Heart right ventricle (tissue), 16 donors: ENCODE measurements around the gene UST. TPM values are rescaled to one million over a fixed set of nuclear protein-coding genes. Genes with fewer than 3 reads are reported as not detected.

Source experiments
- ATAC-seq, 8 donors: fragments of 200-7000 bp; cut with Tn5 transposase; one replicate each; pipeline ENCODE4 v1.9.1; 2020; ENCODE audit warnings: mild to moderate bottlenecking in 8 of 8, moderate library complexity in 8 of 8, moderate number of reproducible peaks in 1 of 8
- DNase-seq, 2 donors: peaks; one replicate each; pipeline ENCODE4 v3.0.0-alpha.2; 2020
- H3K27ac ChIP-seq, 10 donors: fragments of 200-600 bp; sonication (generic) in 2 of 10; one replicate each; pipeline versions ENCODE4 v1.5.0 to v1.8.0; 2020 to 2022; ENCODE audit warnings: mild to moderate bottlenecking in 3 of 10
- H3K27me3 ChIP-seq, 7 donors: fragments of 200-600 bp; one replicate each; pipeline ENCODE4 v1.8.0; 2021 to 2022; ENCODE audit warnings: mild to moderate bottlenecking in 2 of 7
- H3K36me3 ChIP-seq, 9 donors: fragments of 200-600 bp; sonication (generic) in 1 of 9; one replicate each; pipeline versions ENCODE4 v1.5.0 to v1.8.0; 2020 to 2022; ENCODE audit warnings: mild to moderate bottlenecking in 2 of 9
- H3K4me1 ChIP-seq, 9 donors: fragments of 200-600 bp; sonication (generic) in 1 of 9; one replicate each; pipeline versions ENCODE4 v1.5.0 to v1.8.0; 2020 to 2022; ENCODE audit warnings: mild to moderate bottlenecking in 4 of 9
- H3K4me3 ChIP-seq, 10 donors: fragments of 200-600 bp; sonication (generic) in 2 of 10; one replicate each; pipeline versions ENCODE4 v1.5.0 to v1.8.0; 2020 to 2022; ENCODE audit warnings: mild to moderate bottlenecking in 7 of 10, moderate library complexity in 2 of 10
- H3K9me3 ChIP-seq, 11 donors: fragments of 200-600 bp in 10 of 11; sonication (generic) in 2 of 11; one replicate each; pipeline versions ENCODE4 v1.5.0 to v1.8.0; 2013 to 2022; ENCODE audit warnings: mild to moderate bottlenecking in 2 of 11, control low read depth in 1 of 11, moderate library complexity in 1 of 11
- WGBS, 2 donors: extraction: QIAGEN DNeasy Blood & Tissue Kit; methylation state at CpG; one replicate each; pipeline ENCODE4 v1.1.7; 2013; ENCODE audit warnings: inconsistent platforms in 1 of 2; 5-methylcytosine and 5-hydroxymethylcytosine counted together
- intact Hi-C, 10 donors: fragments of 100-400 bp; cut with DNase I; formaldehyde crosslinking; loops; one replicate each; pipeline versions ENCODE4 v1.11.1 to v1.14.2; 2022
- polyA plus RNA-seq, 2 donors: library from polyadenylated mRNA; stranded (reverse); fragments of 200-250 nt; gene quantifications; one replicate each; pipeline ENCODE4 v1.2.3, GENCODE V29; 2013
- total RNA-seq, 10 donors: library from RNA; stranded (reverse); fragmentation: NEBNext Ultra II Directional in 3 of 10; extraction: Animal tissue kit (Norgen Biotek cat#: 25700) in 3 of 10; gene quantifications; one replicate each; pipeline versions ENCODE4 v1.2.1 to v1.2.4, GENCODE V29; 2021 to 2023
- TF ChIP-seq, protein P1 (sequence below), 9 donors: fragments of 200-600 bp; sonication (generic) in 2 of 9; IDR thresholded peaks; one replicate each; pipeline versions ENCODE4 v1.5.0 to v1.8.0; 2021 to 2022; ENCODE audit warnings: antibody characterized with exemption in 9 of 9, mild to moderate bottlenecking in 5 of 9, moderate library complexity in 1 of 9
- donor health status: Arrhythmogenic right ventricular cardiomyopathy.
- donor health status: ischemic (EF 13 %, LVEDD 7.1; RV severe dilation, severe dysfunction).
- donor health status: healthy with polysubstance abuse.
- donor health status: DM: no; HTN: yes; CAD: no.
- donor health status: DM: no; HTN: no; CAD: no.
- donor health status: ischemic (EF 25% LVEDD 6.9; RV normal size, moderate dysfunction).
- donor health status: ischemic (EF 25% LVEDD 5.7; RV mildly dilated, moderate dysfunction).
- donor health status: healthy.
- donor health status: DM: yes; HTN: yes; CAD: no.
- donor health status: Ischemic cardiomyopathy.
- donor health status: ischemic (EF 35%, LVEDD 5.7; RV mildly dilated, moderate dysfunction).
- donor health status: nonischemic (EF 11% LVEDD 7.7; RV severe dilation, severe dysfunction).
- donor health status: DM: yes; HTN: yes; CAD: no.
- donor health status: PGD.
- donor health status: ischemic (EF 29% LVEDD 5.4; RV normal size, mild dysfunction).
- donor health status: nonischemic (EF 23%, LVEDD 6.1; RV moderate dilation, normal function).

The UST gene
- total and polyA plus RNA-seq, 12 donors = 1.6 to 4.1 (median 2.3) TPM

DNA sequence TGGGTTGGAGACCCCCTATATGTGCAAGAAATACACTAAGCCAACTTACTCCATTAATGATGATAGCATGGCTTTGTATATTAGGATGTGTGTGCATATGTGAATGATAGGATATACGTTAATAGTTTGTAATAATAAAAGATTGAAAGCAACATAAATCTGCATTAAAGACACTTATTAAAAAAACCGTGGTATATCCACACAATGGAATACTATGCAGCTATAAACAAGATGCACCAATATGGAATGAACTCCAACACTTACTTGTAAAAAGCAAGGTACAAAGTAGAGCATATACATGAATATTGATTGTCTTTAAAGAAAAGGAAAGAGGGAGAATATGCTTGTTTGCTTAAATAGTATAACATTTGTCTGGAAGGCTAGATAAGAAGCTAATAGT is 68.0 kb downstream of the UST start:
- no peak for ATAC-seq
- Histone ChIP-seq H3K4me3 (no peak overlapping the region), H3K36me3 (no peaks in the 10 kb centered on the region), H3K9me3 (peaks cover 0 to 15% (median 0%) of the 10 kb centered on the region in 11 donors), H3K27ac (no peak overlapping the region), H3K27me3 (no peaks in the 10 kb centered on the region), H3K4me1 (no peaks in the 10 kb centered on the region)
- DNase-seq = no peak
- intact Hi-C loops = no loop called here
- TF ChIP-seq, protein P1, sequence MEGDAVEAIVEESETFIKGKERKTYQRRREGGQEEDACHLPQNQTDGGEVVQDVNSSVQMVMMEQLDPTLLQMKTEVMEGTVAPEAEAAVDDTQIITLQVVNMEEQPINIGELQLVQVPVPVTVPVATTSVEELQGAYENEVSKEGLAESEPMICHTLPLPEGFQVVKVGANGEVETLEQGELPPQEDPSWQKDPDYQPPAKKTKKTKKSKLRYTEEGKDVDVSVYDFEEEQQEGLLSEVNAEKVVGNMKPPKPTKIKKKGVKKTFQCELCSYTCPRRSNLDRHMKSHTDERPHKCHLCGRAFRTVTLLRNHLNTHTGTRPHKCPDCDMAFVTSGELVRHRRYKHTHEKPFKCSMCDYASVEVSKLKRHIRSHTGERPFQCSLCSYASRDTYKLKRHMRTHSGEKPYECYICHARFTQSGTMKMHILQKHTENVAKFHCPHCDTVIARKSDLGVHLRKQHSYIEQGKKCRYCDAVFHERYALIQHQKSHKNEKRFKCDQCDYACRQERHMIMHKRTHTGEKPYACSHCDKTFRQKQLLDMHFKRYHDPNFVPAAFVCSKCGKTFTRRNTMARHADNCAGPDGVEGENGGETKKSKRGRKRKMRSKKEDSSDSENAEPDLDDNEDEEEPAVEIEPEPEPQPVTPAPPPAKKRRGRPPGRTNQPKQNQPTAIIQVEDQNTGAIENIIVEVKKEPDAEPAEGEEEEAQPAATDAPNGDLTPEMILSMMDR (IDR thresholded peaks at IDR 0.05) = no peak
- WGBS, 2 donors = 90 to 94% methylated on average over 2 of the region's 2 CpGs

DNA sequence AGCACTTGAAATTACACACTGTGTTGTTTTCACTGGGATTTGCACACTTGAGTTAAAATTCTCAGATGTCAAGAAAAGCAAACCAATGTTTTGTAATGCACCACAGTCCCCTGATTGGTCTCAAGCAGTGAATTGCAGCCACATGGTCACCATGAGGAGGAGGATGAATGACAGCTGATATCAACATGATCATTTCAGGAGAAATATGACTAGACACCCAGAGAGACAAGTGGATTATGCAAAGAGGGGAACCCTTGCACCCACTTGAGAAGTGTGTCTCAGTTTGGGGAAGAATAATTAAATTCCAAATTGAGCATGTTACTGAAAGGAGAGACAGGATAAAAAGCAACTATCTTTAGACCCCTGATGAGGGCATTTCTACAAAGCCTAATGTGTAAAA is 69.3 kb downstream of the UST start:
- intact Hi-C loops = no loop called here
- no peaks in the 10 kb centered on the region for H3K4me1 ChIP-seq
- DNase-seq (no peak), ATAC-seq (no peak)
- H3K27ac ChIP-seq = no peak overlapping the region
- H3K36me3 ChIP-seq = no peaks in the 10 kb centered on the region
- peaks cover 0 to 15% (median 0%) of the 10 kb centered on the region in 11 donors for H3K9me3 ChIP-seq
- TF ChIP-seq, protein P1 (IDR thresholded peaks at IDR 0.05) = no peak
- no peaks in the 10 kb centered on the region for H3K27me3 ChIP-seq
- no peak overlapping the region for H3K4me3 ChIP-seq

DNA sequence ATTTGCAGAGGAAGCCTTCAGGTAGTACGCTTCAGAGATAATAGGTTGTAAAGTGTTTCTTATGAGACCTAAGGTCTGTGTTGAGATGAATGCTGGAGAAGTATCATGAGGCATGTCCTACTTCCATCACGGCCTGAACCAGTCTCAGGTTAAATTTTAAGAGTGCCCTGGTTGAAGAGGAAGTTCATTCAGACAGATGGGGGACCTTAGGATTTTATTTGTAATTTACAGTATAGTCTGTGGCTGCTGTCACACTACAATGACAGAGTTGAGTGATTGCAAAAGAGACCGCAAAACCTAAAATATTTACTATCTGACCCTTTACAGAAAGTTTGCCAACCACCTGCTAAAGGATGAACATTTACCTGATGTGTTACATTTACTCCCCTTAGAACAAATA is 70.9 kb downstream of the UST start:
- Histone ChIP-seq H3K27ac (no peak overlapping the region), H3K9me3 (peaks cover 0 to 11% (median 0%) of the 10 kb centered on the region in 11 donors), H3K4me1 (no peaks in the 10 kb centered on the region), H3K36me3 (no peaks in the 10 kb centered on the region), H3K27me3 (no peaks in the 10 kb centered on the region), H3K4me3 (no peak overlapping the region)
- ATAC-seq (no peak), DNase-seq (no peak)
- TF ChIP-seq, protein P1 (IDR thresholded peaks at IDR 0.05) = no peak
- WGBS, 2 donors = 83 to 86% methylated on average over 3 of the region's 3 CpGs
- intact Hi-C loops = no loop called here

DNA sequence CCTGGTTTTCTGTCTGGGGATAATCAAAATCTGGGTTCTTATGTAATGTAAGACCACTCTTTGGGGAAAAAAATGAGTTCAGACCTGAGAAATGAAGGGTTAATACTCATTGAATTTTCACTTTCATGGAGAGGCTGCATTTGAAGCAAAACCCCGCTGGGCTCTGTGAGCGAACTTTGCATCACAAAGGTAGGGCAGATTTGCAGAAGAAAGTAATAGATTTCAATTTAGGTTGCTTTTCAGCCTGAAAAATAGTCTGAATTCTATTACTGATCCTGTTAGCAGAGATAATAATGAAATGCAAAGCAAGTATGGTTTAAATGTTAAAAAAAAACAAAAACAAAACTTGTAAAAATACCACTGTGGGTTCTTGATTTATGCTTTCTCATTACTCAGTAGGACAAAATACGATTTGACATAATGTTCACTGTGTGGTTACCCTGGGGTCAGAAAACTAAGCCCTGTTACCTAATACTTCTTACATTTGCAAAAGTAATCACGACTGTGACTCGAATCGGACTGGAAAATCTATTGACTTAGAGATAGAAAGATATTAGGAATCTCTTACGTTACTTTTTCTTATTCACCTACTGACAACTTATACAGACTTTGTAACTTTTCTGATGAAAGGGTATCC is 72.2 kb downstream of the UST start:
- Histone ChIP-seq H3K27me3 (no peaks in the 10 kb centered on the region), H3K4me3 (no peak overlapping the region), H3K9me3 (peaks cover 0 to 11% (median 0%) of the 10 kb centered on the region in 11 donors), H3K27ac (no peak overlapping the region), H3K4me1 (no peaks in the 10 kb centered on the region), H3K36me3 (no peaks in the 10 kb centered on the region)
- intact Hi-C loops = no loop called here
- DNase-seq (no peak), ATAC-seq (no peak)
- TF ChIP-seq, protein P1 (IDR thresholded peaks at IDR 0.05) = no peak
- WGBS, 2 donors = 62 to 86% methylated on average over 7 of the region's 7 CpGs
